Stimulated activated naive CD4-positive, alpha-beta T cell (primary cell): Measurements from ENCODE around the gene POLR2H.

Experiments
- DNase-seq, 6 experiments: peaks; one replicate each; lab custom pipeline; 2025; lab: John Stamatoyannopoulos, UW

The POLR2H gene

DNA sequence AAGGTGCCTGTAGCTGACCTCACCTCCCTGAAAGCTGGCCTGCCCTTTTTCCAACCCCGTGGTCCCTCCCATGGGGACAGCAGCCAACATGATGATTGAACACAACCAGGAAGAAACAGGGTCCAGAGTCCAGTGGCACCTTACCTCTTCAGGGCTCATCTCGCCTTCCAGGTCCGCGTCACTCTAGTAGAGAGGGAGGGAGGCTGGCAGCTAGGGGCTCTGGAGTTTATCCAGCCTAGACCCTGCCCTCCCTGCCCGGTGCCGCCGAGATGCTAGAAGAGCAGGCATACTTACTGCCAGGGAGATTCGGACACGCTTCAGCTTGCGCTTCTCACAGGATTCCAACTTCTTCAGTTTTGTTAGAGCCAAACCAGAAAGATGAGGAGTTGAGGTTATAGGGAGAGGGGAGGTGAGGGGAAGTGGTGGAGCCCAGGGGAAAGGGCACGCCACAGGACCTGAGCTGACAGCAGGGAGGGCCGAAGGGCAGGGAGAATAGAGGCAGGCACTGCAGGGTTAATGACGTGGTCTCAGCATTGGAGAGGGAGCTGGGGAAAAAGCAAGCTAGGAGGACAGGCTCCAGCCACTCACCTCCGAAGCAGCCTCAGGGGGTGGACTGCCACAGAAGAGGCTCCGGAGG is 9.2 kb upstream of the POLR2H start:
- DNase-seq: no peak

DNA sequence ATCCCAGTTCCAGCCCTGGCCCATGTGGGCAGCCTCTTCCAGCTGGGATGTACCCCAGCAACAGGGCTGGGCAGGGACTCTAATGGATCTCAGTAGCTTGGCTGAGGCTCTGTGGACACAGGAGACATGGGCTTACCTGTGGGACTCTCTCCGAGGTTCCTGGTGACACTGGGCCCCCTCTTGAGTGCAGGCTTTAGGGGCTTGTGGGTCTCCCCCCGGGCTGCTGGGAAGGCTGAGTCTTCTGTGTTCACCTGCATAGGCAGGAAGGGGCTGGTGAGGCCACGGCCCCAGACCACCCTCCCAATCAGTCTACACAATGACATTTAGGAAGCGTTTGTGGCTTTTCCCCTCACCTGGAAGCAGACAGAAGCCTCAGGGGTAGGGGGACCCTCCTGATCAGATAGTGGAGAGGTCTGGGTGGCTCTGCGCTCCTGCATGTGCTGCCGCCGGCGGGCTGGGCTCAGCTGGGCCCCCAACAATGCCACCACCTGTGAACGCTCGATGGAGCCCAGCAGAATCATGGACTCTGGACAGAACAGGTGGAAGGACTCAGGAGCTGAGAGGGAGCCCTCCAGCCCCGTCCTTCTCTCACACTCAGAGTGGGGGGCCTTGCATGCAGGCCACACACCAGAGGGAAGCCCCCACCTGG is 8.5 kb upstream of the POLR2H start:
- no peak for DNase-seq

DNA sequence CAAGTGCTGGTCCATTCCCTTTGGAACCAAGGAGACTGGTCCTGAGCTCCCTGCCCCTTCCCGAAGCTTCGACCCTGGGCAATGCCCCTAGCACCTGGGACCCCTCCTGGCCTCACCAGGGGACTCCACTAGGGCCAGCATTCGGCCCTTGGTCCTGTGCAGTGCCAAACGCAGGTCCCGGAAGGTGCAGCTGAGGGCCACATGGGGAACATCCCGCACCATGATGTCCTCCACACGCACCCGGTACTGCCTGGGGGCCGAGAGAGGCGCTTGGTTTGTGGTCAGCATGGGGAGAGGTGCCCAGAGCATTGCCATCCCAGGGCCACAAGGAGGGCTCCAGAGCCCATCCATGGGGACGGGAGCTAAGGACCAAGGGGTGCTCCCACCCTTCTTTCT is 8.0 kb upstream of the POLR2H start:
- no peak for DNase-seq

DNA sequence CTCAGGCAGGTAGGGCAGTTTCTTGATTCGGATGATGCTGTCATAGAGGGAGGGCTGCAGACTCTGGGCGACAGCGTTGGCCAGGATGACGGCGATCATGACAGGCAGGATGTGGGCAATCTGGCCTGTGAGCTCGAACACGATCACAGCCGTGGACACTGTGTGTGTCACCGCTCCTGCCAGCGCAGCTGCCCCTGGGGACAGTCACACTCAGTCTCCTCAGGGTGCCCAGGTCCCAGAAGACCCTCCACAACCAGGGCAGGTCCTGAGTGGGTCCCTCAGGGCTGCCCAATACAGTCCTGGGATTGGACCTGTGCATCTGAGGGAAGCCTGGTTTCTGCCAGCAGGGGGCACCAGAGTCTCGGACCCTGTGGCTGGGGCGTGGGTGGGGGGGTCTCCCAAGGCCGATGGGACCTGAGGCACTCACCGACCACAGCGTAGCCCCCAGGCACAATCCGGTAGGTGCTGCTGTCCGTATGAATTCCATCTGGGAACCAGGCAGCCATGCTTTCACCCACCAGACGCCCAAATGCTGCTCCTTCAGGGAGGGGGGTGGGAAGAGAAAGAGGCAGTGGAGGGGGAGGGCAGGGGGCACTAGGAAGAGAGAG is 7.3 kb upstream of the POLR2H start:
- peak in 5 of 6 experiments; percentile 38 to 57 (median 54) for DNase-seq

DNA sequence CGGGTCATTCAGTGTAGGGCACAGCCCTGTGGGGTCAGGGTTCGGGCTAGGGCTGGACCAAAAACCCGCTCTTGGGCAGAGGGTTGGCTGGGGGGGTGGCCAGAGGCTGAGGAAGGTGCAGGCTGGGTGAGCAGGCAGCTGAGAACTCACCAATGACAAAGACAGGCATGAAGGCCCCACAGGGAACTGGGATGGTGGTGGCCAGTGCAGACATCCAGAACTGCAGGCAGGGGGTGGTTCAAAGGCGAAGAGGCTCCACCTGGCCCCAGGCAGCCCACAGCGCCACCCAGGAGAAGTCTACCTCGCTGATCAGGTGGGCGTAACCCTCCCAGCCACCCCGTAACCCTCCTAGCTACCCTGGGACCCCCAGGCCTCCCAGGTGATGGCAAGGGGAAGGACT is 6.8 kb upstream of the POLR2H start:
- DNase-seq: no peak

DNA sequence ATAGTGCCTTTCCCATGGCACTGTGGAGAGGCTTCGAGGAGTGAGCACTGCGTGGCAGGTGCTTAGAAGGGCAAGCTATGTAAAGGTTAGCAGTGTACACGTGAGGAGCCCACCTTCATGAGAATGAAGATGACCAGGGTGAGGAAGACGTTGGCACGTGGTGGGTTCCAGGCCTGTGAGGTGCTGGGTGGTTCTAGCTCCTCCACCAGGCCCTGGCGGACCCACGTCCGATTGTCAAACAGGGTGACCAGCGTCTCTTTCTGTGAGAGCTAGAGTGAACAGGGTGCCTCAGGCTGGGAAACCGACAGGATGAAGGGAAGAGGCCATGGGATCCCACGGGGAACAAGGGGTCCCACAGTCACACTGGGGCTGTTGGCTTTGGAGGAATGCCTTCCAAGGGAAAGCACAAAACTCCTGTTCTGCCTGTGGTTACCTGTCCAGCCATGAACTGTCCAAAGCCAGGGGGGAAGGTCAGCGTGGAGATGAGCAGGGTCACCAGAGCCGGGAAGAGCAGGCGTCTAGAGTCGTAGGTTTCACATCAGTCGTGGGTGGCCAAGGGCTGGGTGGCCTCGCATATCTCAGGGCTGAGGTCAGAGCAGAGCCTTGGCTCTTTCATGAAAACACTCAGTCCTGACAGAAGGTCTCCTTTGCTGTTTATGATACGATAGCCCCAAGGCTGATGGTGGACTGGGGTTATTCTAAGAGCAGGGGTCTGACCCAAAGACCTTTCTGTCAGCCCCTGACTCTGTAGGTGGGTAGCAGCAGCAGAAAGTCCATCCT is 6.1 kb upstream of the POLR2H start:
- DNase-seq: no peak

DNA sequence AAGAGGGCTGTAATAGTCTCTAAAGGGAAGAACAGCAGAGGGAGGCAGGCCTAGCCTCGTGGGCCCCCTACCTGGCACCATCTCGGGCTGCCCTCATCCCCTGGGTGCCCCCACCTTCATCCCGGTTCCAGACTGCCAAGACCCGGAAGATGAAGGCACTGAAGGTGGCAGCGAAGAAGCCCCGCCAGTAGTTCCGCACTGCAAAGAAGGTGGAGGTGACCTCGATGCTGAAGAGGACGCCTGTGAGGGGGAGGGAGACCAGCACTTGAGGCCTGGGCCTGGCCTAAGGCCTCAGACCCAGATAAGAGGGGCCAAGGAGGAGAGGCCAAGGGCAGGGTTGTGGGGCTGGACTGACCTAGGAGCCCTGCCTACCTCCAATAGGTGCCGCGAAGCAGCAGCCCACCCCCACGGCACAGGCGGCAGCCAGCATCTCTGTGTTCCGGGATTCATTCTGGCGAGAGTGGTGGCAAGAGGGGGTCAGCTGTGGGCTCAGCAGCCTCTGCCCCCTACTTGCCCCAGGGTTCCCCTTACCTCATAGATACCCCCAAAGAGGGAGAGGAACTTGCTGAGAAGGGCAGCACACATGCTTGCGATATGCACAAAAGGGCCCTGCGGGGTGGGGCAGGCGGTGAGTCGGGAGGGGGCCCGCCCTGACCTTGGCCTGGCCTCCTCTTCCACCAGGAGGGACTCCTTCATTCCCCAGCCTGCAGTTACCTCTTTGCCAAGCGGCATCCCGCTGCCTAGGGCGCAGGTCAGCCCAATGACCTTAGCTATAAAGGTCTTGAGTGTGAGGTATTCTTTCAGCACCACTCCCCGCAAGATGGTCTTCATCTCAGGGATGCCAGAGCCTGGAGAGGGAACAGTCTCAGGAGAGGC is 4.0 kb upstream of the POLR2H start:
- DNase-seq: no peak

DNA sequence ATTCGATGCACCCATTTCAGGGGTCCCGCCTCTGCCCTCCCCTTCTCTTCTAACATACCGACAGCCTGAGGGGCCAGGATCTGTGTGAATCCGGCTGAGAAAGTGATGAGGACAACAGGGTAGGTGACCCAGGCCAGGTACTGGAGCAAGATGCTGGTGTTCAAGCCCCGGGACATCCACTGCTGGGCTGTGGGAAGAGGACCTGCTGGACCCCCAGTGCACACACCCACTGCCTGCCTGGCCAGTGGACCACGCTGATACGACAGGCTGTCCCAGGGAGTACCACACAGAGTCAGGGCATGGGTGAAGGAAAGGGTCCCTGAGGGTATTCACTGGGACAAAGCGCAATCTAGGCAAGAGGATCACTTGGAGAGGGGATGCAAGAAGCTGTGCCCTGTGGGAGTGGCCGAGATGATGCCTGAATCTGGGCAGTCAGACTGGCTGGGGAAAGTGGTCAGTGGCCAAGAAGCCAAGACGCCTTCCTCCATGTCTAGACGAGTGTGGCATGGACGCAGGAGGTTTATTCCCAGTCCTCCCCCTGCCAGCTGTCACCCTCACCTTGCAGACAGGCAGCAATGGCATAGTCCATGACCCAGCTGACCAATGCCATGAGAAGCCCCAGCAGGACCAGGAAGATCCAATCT is 3.3 kb upstream of the POLR2H start:
- DNase-seq: no peak

DNA sequence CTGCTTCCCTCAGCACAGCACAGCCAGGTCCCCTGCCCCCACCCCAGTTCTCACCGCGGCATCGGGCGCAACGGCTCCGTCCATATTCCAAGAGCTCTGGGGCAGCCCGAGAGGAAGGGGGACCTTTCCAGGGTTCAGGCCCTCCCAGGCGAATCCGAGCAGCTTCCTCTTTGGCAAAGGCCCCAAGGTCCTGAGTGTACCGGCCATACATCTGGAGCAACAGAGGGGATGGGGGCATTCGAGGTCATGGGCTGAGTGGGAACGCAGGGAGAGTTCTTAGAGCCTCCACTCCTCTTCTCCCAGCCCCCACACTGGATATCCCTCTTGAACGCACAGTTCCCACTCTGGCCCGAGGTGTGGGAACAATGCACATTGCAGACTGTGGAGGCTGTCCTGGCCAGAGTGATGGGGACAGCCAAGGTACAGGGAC is 2.6 kb upstream of the POLR2H start:
- no peak for DNase-seq

DNA sequence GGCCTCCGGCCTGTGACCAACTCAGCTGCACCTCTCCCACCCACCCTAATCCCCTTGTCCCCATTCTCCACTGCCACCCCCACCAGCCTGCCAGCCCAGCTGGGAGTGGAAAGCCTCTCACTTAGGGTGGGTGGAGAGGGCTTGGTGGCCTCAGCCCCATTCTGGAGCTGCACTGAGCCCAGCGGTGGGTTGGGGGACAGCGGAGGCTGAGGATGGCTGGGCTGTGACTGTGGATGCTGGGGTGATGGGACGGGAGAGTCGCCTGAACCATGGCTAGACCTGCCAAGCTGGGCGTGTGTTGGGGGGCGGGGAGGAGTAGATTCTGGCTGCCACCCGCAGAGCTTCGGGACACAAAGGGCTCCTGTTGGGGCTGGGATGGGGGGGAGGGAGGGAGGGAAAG is 1.9 kb upstream of the POLR2H start:
- DNase-seq: no peak

DNA sequence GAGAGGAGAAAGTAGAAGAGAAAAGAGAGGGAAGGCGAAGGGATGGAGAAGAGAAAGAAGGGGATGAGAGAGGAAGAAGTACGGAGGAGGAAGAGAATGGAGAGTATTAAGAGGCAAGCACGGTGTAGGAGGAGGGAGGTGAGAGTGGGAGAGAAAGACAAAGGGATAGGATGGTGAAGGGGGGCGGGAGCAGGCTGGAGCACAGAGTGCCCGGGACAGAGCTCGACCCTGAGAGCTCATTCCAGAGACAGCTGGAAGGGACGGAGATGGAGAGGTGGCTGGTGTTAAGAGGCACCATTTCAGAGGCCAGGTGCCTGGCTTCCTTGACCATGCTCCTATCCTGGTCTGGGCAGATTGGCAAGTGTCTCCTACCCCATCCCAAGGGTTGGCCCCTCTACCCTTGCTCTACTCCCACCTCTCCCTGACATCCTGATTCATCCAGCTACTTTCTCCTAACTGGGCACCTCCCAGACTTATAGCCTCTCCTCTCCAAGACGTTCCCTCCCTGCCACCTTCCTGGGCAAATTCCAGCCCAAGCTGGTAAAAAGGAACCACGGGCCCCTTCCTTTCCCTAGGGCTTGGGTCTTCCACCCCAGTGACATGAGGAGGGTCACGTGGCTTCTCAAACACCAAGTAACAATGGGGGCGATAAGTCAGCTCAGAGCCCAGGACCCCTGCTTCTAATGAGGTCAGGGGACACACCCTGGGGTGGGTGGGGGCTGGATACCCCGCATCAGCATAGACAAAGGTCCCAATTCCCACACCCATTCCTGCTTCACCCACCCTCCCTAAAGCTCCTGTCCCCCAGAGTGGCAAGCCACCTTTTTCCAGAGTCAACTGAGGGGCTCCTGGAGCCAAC is 1.2 kb upstream of the POLR2H start:
- no peak for DNase-seq

DNA sequence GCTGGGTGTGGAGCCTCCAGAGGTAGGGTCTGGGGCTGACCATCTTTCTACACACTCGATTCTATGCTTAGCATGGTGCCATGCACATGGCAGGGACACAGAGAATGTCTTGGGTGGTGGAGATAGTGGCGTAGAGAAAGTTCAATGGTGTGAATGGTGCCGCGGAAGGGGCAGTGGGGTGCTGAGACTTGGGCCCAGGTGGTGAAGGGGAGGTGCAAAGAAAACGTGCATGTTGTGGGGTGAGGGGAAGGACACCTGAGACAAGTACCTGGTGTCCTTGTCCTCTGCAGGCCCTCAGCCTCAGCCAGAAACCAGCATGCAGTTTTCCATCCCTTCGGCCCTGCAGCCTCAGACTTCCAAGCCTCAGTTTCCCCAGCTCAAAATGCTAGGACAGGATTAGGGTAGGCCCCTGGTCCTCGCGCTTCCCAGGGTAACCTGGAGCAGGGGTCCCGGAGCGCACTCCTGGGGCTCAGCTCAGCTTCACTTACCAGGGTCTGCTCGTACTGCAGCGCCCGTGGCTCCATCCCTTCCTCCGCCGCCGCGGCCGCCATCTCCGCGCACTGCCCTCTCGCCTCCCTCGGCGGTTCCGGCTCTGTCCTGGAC is 480 bp upstream of the POLR2H start:
- DNase-seq: peak in 1 of 6 experiments; percentile 29

DNA sequence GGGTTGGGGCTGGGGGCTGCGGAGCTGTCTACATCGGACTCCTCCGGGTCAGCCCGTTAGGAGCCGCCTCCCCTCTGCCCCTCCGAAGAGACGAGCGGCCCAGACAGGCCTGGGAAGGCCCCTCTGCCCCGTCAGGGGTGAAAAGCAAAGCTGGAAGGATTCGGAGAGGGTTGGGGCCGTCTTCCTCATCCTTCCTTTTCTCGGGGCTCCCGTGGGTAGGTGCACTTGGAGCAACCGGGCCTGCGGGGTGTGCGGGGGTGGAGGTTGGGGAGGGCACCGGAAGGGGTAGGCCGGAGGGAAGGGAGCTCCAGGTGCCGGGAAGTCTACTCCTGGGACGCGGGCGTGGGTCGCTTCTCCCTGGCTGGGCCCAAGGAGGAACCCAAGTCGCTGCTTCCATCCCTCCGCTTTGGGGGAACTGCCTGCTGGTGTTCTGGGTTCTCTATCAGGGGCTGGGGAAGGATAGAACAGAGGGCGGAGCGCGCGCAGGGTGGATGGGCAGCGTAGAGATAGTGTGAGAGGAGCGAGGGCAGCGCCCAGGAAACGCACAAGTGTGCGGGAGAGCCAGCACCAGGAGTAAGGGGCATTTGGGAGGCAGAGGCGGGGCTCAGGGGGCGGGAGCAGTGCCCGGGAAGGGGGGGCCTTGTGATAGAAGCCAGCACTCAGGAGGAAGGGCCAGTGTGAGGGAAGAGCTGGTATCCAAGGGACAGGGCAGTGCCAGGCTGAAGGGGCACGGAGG is 590 bp downstream of the POLR2H start:
- DNase-seq: peak in 5 of 6 experiments; percentile 35 to 53 (median 47)

DNA sequence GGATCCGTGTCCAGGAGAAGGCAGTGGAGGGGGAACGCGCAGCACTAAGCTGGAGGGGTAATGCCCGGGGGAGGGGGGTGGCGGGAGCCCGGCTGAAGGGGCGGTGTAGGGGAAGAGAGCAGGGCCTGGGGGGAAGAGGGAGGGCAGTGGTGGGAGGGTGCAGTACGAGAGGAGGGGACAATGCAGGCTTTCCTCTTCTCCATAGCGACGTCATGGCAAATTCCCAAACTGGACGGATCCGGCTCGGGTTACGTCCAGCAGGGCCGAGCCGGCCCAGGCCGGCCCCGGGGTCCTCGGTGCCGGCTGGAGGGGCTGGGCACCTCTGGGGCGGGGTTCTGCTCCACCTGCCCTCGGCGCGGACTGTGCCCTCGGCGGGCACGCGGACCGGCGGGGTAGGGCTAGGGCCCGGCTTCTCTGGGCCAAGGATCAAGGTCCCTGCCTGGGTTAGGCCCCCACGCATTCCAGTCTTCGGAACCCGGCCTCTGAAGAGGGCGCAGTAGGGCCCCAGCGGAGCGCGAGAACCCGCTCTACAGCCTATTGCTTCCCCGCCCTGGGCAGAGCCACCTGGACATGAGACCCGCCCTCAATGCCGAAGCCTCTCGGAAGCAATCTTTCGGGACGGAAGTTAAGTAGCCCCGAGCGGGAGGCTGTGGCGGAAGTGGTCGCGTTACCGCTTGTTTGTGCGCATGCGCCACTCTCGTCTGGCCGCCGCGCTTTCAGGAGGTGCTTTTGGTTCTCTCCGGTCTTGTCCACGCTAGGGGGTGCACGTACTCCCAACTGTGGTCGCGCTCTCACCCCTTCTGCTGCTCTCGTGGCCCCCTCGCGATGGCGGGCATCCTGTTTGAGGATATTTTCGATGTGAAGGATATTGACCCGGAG is 1.4 kb downstream of the POLR2H start:
- peak; percentile 82 to 92 (median 86) for DNase-seq

DNA sequence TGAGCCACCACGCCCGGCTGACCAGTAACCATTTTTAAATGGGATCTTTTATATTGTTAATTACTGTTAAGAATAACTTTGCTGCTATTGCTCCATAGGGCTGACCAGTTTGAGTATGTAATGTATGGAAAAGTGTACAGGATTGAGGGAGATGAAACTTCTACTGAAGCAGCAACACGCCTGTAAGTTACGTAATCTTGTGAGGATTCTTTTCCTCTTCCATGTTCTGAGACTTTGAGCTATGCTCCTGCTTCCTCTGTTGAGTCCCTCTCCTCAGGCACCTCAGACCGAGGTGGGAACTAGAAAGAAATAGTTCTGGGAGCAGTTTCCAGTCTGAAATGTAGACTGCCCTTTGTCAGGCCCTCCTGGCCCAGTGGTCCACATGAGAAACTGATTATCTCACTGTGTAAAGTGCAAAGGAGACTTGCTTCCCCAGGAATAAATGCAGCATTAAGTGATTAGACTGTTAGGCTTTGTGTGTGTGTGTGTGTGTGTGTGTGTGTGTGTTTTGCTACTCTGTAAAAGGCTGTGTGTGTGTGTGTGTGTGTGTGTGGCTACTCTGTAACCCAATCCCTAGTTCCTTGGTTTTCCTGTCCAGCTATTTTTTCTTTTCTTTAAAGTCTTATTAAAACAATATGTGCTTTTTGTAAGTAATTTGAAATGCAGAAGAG is 5.2 kb downstream of the POLR2H start:
- DNase-seq: no peak

DNA sequence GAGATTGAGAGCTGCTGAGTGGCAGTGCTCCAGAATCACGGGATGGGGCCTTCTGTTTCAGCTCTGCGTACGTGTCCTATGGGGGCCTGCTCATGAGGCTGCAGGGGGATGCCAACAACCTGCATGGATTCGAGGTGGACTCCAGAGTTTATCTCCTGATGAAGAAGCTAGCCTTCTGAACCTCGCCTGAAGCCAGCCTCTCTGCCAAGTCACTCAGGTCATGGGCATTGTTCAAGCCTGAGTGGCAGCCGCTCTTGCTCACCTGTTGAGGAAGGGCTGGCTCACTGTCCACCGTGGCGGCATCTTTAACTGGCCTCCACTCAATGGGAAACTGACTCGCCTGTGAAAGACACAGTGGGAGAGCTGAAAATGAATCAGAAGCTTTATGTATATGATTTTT is 6.6 kb downstream of the POLR2H start:
- DNase-seq: no peak

DNA sequence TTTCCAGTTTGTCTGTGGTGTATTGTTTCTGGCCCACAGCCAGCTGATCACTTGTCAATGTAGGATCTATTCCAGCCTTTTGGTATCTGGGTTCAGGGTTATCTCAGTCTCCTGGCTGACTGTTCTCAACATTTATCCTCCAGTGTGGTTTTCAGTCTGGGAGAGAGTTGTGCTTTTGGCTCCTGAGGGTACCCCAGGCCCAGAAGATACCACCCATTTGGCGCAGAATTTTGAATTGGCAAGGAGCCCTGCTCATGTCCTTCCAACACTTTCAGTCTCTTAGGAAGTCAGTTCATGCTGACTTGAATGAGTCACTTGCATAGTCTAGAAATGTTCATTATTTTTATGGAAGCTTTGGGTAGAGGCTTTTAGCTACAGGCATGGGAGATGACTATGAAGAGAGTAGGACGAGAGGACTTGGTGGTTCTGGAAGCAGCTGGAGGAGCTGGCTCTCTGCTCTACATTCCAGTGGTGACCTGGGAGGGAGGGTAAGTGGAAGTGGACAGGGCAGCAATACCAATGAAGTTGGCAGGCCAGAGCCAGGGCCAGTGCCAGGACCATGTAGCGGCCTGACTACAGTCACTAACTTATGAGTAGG is 7.2 kb downstream of the POLR2H start:
- DNase-seq: no peak
